A549 (cell line): Measurements from ENCODE around the gene ZNF514. TPM values are rescaled to one million over a fixed set of nuclear protein-coding genes. Genes with fewer than 3 reads are reported as not detected.

ENCODE experiments used
- ATAC-seq, 2 experiments: fragments of 200-7000 bp in 1 of 2; fragments of >200 bp in 1 of 2; cut with Nextera tagmentation in 1 of 2; cut with Tn5 transposase in 1 of 2; 3 replicates each; pipeline versions ENCODE4 v1.8.0 to v1.9.1; 2018 to 2020; ENCODE audit warnings: mild to moderate bottlenecking in 1 of 2, moderate library complexity in 1 of 2
- CTCF ChIA-PET: fragments of 300-600 bp; sonication (Branson Sonifier 250); formaldehyde crosslinking; extraction: SDS; loops from one replicate; lab custom pipeline; 2021; ENCODE audit warnings: antibody characterized with exemption, inconsistent platforms; lab: Yijun Ruan, JAX
- POLR2A ChIA-PET: fragments of 350-600 bp; formaldehyde crosslinking; extraction: SDS; loops from one replicate; lab custom pipeline; 2021; ENCODE audit warnings: antibody characterized with exemption, inconsistent platforms; lab: Yijun Ruan, JAX
- DNase-seq, 2 experiments: peaks; one replicate each; pipeline versions ENCODE4 v3.0.0 to v3.0.0-alpha.2; 2011 to 2016; ENCODE audit warnings: low read depth in 1 of 2, low spot score in 1 of 2
- FAIRE-seq: peaks from 2 replicates; lab custom pipeline; 2011; peaks lifted over from hg19 to GRCh38; lab: Jason Lieb, UNC
- H3K27ac ChIP-seq, 2 experiments: fragments of >200 bp; sonication (Bioruptor Twin); formaldehyde crosslinking; 3 replicates each; pipeline ENCODE4 v1.5.1; 2016 to 2017
- H3K4me1 ChIP-seq: fragments of >200 bp; sonication (Bioruptor Twin); formaldehyde crosslinking; 3 replicates; pipeline ENCODE4 v1.6.1; 2016
- H3K4me2 ChIP-seq: fragments of >200 bp; sonication (Bioruptor Twin); formaldehyde crosslinking; 3 replicates; pipeline ENCODE4 v1.6.1; 2016
- H3K4me3 ChIP-seq: fragments of >200 bp; sonication (Bioruptor Twin); formaldehyde crosslinking; 3 replicates; pipeline ENCODE4 v1.5.1; 2016
- H3K9me3 ChIP-seq: fragments of >200 bp; sonication (Bioruptor Twin); formaldehyde crosslinking; 3 replicates; pipeline ENCODE4 v1.6.1; 2016
- CBX2 ChIP-seq: fragments of 200-600 bp; sonication (generic); IDR thresholded peaks from 2 replicates; pipeline ENCODE4 v1.6.1; 2016; ENCODE audit warnings: low read depth, mild to moderate bottlenecking, borderline replicate concordance
- CEBPB ChIP-seq, 2 experiments: fragments of >200 bp in 1 of 2; sonication (Bioruptor Twin) in 1 of 2; formaldehyde crosslinking in 1 of 2; IDR thresholded peaks; 2 replicates each; pipeline ENCODE4 v1.6.1; 2012 to 2016
- CHD4 ChIP-seq: fragments of 200-600 bp; sonication (generic); IDR thresholded peaks from 2 replicates; pipeline ENCODE4 v1.6.1; 2016; ENCODE audit warnings: antibody characterized with exemption, mild to moderate bottlenecking, borderline replicate concordance
- EP300 ChIP-seq, 2 experiments: fragments of >200 bp; sonication (Bioruptor Twin); formaldehyde crosslinking; IDR thresholded peaks; 2 replicates in 1 of 2; 3 replicates in 1 of 2; pipeline ENCODE4 v1.6.1; 2016 to 2017
- FOXS1 ChIP-seq: fragments of 250-450 bp; sonication (Bioruptor Pico); IDR thresholded peaks from 2 replicates; pipeline ENCODE4 v1.5.0; 2020; ENCODE audit warnings: mild to moderate bottlenecking, moderate library complexity
- GATA3 ChIP-seq: IDR thresholded peaks from 2 replicates; pipeline ENCODE4 v1.6.1; 2012; ENCODE audit warnings: borderline replicate concordance
- HEYL ChIP-seq: fragments of 250-450 bp; sonication (Bioruptor Pico); IDR thresholded peaks from 2 replicates; pipeline ENCODE4 v1.8.0; 2021; ENCODE audit warnings: mild to moderate bottlenecking, moderate library complexity
- HOXA7 ChIP-seq: fragments of 250-450 bp; sonication (Bioruptor Pico); IDR thresholded peaks from 2 replicates; pipeline ENCODE4 v1.5.0; 2020; ENCODE audit warnings: mild to moderate bottlenecking, moderate library complexity
- JUN ChIP-seq, 2 experiments: fragments of >200 bp; sonication (Bioruptor Twin); formaldehyde crosslinking; IDR thresholded peaks; 2 replicates in 1 of 2; 3 replicates in 1 of 2; pipeline ENCODE4 v1.6.1; 2016 to 2017
- JUNB ChIP-seq: fragments of >200 bp; sonication (Bioruptor Twin); formaldehyde crosslinking; IDR thresholded peaks from 2 replicates; pipeline ENCODE4 v1.6.1; 2016
- KDM1A ChIP-seq: fragments of 200-600 bp; sonication (generic); IDR thresholded peaks from 2 replicates; pipeline ENCODE4 v1.6.1; 2016; ENCODE audit warnings: low read depth, mild to moderate bottlenecking
- KDM5A ChIP-seq: fragments of 200-600 bp; sonication (generic); IDR thresholded peaks from 2 replicates; pipeline ENCODE4 v1.6.1; 2016; ENCODE audit warnings: antibody characterized with exemption, mild to moderate bottlenecking
- MAZ ChIP-seq: fragments of 150-350 bp; IDR thresholded peaks from 2 replicates; pipeline ENCODE4 v1.6.1; 2014; ENCODE audit warnings: antibody characterized with exemption, low read depth, low read length, borderline replicate concordance
- MYC ChIP-seq: IDR thresholded peaks from 2 replicates; pipeline ENCODE4 v1.6.1; 2012; ENCODE audit warnings: mild to moderate bottlenecking, inconsistent platforms, low read length, improper control_type of control experiment, borderline replicate concordance
- PHF8 ChIP-seq: fragments of 200-600 bp; sonication (generic); IDR thresholded peaks from 2 replicates; pipeline ENCODE4 v1.6.1; 2016; ENCODE audit warnings: low read depth, mild to moderate bottlenecking, antibody characterized with exemption, moderate library complexity, borderline replicate concordance
- POLR2A ChIP-seq: IDR thresholded peaks from 2 replicates; pipeline ENCODE4 v1.6.1; 2012; ENCODE audit warnings: mild to moderate bottlenecking, low read length
- RAD21 ChIP-seq, 2 experiments: fragments of >200 bp in 1 of 2; sonication (Bioruptor Twin) in 1 of 2; formaldehyde crosslinking in 1 of 2; IDR thresholded peaks in 1 of 2; conservative IDR thresholded peaks in 1 of 2; 2 replicates in 1 of 2; 3 replicates in 1 of 2; pipeline ENCODE4 v1.6.1; 2012 to 2018; ENCODE audit warnings: inconsistent platforms in 1 of 2
- RARB ChIP-seq: fragments of 250-450 bp; sonication (Bioruptor Pico); IDR thresholded peaks from 2 replicates; pipeline ENCODE4 v1.8.0; 2021; ENCODE audit warnings: mild to moderate bottlenecking, moderate library complexity
- RNF2 ChIP-seq: fragments of 200-600 bp; sonication (generic); IDR thresholded peaks from 2 replicates; pipeline ENCODE4 v1.6.1; 2016; ENCODE audit warnings: low read depth, mild to moderate bottlenecking, antibody characterized with exemption, moderate library complexity, borderline replicate concordance
- SMC3 ChIP-seq: fragments of >200 bp; sonication (Bioruptor Twin); formaldehyde crosslinking; IDR thresholded peaks from 3 replicates; pipeline ENCODE4 v1.6.1; 2018; ENCODE audit warnings: inconsistent platforms
- SREBF2 ChIP-seq: fragments of 450-650 bp; IDR thresholded peaks from 2 replicates; pipeline ENCODE4 v1.6.1; 2014; ENCODE audit warnings: mild to moderate bottlenecking, moderate library complexity
- TP53 ChIP-seq: fragments of 250-450 bp; sonication (Bioruptor Pico); IDR thresholded peaks from 2 replicates; pipeline ENCODE4 v1.5.0; 2021; ENCODE audit warnings: mild to moderate bottlenecking, moderate library complexity
- ZFP36 ChIP-seq: fragments of 450-650 bp; IDR thresholded peaks from 2 replicates; pipeline ENCODE4 v1.6.1; 2014; ENCODE audit warnings: borderline replicate concordance; ENCODE audit not compliant: partially characterized antibody
- ZNF302 ChIP-seq: fragments of 250-450 bp; sonication (Bioruptor Pico); IDR thresholded peaks from 2 replicates; pipeline ENCODE4 v1.9.0; 2021; ENCODE audit warnings: inconsistent platforms, mild to moderate bottlenecking, moderate library complexity
- WGBS: methylation state at CpG from one replicate; pipeline ENCODE4 v1.1.6; 2017; ENCODE audit errors: missing lambda C conversion rate; 5-methylcytosine and 5-hydroxymethylcytosine counted together
- polyA plus RNA-seq, 4 experiments: library from polyadenylated mRNA; depleted of rRNA in 3 of 4; stranded (reverse); fragments of >200 nt; fragmentation: RNase III in 1 of 4; extraction: RNeasy Plus Mini Kit Qiagen cat#74134 plus additional on column Dnase treatment in 1 of 4; gene quantifications; 2 replicates in 3 of 4; 3 replicates in 1 of 4; pipeline ENCODE4 v1.2.3, GENCODE V29; 2011 to 2017
- TF ChIP-seq, protein P1 (sequence below): fragments of >200 bp; sonication (Bioruptor Twin); formaldehyde crosslinking; IDR thresholded peaks from 3 replicates; pipeline ENCODE4 v1.6.1; 2016
- TF ChIP-seq, protein P2 (sequence below): IDR thresholded peaks from 2 replicates; pipeline ENCODE4 v1.6.1; 2012
- TF ChIP-seq, protein P3 (sequence below): fragments of 250-450 bp; sonication (Bioruptor Pico); IDR thresholded peaks from 2 replicates; pipeline ENCODE4 v1.5.0; 2021; ENCODE audit warnings: mild to moderate bottlenecking, moderate library complexity, borderline replicate concordance
- TF ChIP-seq, protein P4 (sequence below): fragments of 250-450 bp; sonication (Bioruptor Pico); IDR thresholded peaks from 2 replicates; pipeline ENCODE4 v1.5.0; 2020; ENCODE audit warnings: low read depth, mild to moderate bottlenecking, moderate library complexity
- TF ChIP-seq, protein P5 (sequence below): fragments of 200-600 bp; sonication (generic); IDR thresholded peaks from 2 replicates; pipeline ENCODE4 v1.6.1; 2016; ENCODE audit warnings: antibody characterized with exemption, mild to moderate bottlenecking, moderate library complexity
- TF ChIP-seq, protein P6 (sequence below): IDR thresholded peaks from 2 replicates; pipeline ENCODE4 v1.6.1; 2012

The ZNF514 gene
- polyA plus RNA-seq, 2 of the 4 experiments (the other 2 are of a cell fraction) = 11.2 to 14.0 TPM

DNA sequence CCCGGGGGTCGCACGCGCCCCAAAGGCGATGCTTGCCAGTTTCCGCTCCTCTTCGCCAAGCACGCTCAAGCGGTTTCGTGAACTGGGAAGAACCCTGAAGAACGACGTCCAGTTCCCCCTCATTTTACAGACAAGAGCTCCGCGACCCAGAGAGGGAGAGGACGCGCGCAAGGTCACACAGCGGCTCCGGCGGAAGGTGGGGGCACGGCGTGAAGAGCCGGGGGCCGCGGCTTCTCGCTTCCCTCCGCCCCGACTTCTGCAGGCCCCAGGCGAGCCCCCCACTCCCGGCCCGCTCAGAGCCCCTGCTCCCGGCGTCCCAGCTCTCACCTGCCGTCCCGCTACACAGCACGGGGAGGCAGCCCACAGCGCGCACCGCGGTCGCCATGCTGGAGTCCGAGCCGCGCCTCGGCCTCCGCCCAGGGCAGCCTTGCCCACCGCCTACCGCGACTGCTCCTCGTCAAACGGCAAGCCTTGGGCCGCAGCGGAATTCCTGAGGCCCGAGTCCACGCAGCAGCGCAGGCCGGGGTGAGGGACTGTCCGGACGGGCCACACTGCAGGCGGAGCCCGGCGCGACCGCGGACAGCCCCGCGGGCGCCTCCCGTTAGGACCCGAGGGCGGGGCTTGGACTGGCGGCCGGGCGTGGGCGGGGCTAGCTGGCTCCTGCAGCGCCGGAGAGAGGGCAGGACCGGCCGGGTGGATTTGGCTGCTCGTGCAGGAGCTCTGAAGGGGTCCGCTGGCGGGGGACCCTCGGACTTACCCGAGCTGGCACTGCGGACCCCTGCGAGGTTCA is 38.0 kb downstream of the ZNF514 start, which contains the start of gene MRPS5:
MRPS5 (minus strand) TSS at position 402 of the 790 bp plus-strand sequence; CDS start at position 385, 17 bp downstream.
- Histone ChIP-seq H3K9me3 (0 out of 3 replicates have a peak, but pooled peaks cover 3% of the 10 kb centered on the region), H3K4me2 (peak within 1 kb of the TSS; percentile 82), H3K27ac (peak within 1 kb of the TSS; percentile 87 to 96), H3K4me1 (peaks cover 6% of the 10 kb centered on the region; the same call in 2 of the 3 replicates), H3K4me3 (peak within 1 kb of the TSS; percentile 90)
- DNase-seq = peak; percentile 76 to 81
- POLR2A ChIA-PET = interaction anchor here (1.2 to 2.8 kb wide), 3 partner anchors 38 to 44 kb away, joined by 3 to 22 read pairs (median 10); partner anchors contain the start of genes ZNF2 and ZNF514
- no peak for FAIRE-seq
- ATAC-seq = peak; percentile 97 to 98
- CTCF ChIA-PET = interaction anchor here (0.7 to 2.5 kb wide), 8 partner anchors 13 to 100 kb away, joined by 3 to 6 read pairs (median 3); partner anchors contain the start of genes ZNF2 and ZNF892
- 2% methylated on average over 19 of the region's 86 CpGs for WGBS
- TF ChIP-seq, protein P1, sequence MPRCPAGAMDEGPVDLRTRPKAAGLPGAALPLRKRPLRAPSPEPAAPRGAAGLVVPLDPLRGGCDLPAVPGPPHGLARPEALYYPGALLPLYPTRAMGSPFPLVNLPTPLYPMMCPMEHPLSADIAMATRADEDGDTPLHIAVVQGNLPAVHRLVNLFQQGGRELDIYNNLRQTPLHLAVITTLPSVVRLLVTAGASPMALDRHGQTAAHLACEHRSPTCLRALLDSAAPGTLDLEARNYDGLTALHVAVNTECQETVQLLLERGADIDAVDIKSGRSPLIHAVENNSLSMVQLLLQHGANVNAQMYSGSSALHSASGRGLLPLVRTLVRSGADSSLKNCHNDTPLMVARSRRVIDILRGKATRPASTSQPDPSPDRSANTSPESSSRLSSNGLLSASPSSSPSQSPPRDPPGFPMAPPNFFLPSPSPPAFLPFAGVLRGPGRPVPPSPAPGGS = peak; percentile 73; the same call in 2 of the 3 replicates
- TF ChIP-seq, protein P2, sequence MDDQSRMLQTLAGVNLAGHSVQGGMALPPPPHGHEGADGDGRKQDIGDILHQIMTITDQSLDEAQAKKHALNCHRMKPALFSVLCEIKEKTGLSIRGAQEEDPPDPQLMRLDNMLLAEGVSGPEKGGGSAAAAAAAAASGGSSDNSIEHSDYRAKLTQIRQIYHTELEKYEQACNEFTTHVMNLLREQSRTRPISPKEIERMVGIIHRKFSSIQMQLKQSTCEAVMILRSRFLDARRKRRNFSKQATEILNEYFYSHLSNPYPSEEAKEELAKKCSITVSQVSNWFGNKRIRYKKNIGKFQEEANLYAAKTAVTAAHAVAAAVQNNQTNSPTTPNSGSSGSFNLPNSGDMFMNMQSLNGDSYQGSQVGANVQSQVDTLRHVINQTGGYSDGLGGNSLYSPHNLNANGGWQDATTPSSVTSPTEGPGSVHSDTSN = no peak; the same call in 1 of the 2 replicates
- TF ChIP-seq, protein P3, sequence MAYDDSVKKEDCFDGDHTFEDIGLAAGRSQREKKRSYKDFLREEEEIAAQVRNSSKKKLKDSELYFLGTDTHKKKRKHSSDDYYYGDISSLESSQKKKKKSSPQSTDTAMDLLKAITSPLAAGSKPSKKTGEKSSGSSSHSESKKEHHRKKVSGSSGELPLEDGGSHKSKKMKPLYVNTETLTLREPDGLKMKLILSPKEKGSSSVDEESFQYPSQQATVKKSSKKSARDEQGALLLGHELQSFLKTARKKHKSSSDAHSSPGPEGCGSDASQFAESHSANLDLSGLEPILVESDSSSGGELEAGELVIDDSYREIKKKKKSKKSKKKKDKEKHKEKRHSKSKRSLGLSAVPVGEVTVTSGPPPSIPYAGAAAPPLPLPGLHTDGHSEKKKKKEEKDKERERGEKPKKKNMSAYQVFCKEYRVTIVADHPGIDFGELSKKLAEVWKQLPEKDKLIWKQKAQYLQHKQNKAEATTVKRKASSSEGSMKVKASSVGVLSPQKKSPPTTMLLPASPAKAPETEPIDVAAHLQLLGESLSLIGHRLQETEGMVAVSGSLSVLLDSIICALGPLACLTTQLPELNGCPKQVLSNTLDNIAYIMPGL (CRISPR knock-in tag) = peak; percentile 95
- TF ChIP-seq PHF8 (peak; percentile 93), KDM1A (peak; percentile 98), MAZ (no peak), HEYL (no peak), RARB (no peak), SMC3 (peak; percentile 9; the same call in 1 of the 3 replicates), MYC (peak; percentile 89; the same call in 1 of the 2 replicates), TP53 (CRISPR knock-in tag) (0 out of 2 replicates have a peak, but pooled peaks have one; percentile 25), POLR2A (peak; percentile 74), RAD21 (conservative IDR thresholded peaks at IDR 0.05 in 1 of 2, IDR thresholded peaks at IDR 0.05 in 1 of 2) (no peak), RNF2 (no peak), CBX2 (no peak), ZNF302 (CRISPR knock-in tag) (no peak), KDM5A (peak; percentile 66), SREBF2 (no peak), HOXA7 (no peak), FOXS1 (CRISPR knock-in tag) (peak; percentile 58; the same call in 1 of the 2 replicates), CHD4 (peak; percentile 81; the same call in 1 of the 2 replicates), ZFP36 (peak; percentile 96), GATA3 (peak; percentile 40; the same call in 1 of the 2 replicates), JUNB (no peak), JUN (IDR thresholded peaks at IDR 0.05) (peak; percentile 87 to 98; a peak in 4 of 5 replicates), CEBPB (IDR thresholded peaks at IDR 0.05) (no peak), EP300 (IDR thresholded peaks at IDR 0.05) (no peak)
- TF ChIP-seq, protein P4, sequence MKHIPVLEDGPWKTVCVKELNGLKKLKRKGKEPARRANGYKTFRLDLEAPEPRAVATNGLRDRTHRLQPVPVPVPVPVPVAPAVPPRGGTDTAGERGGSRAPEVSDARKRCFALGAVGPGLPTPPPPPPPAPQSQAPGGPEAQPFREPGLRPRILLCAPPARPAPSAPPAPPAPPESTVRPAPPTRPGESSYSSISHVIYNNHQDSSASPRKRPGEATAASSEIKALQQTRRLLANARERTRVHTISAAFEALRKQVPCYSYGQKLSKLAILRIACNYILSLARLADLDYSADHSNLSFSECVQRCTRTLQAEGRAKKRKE = no peak; the same call in 1 of the 2 replicates
- TF ChIP-seq, protein P5, sequence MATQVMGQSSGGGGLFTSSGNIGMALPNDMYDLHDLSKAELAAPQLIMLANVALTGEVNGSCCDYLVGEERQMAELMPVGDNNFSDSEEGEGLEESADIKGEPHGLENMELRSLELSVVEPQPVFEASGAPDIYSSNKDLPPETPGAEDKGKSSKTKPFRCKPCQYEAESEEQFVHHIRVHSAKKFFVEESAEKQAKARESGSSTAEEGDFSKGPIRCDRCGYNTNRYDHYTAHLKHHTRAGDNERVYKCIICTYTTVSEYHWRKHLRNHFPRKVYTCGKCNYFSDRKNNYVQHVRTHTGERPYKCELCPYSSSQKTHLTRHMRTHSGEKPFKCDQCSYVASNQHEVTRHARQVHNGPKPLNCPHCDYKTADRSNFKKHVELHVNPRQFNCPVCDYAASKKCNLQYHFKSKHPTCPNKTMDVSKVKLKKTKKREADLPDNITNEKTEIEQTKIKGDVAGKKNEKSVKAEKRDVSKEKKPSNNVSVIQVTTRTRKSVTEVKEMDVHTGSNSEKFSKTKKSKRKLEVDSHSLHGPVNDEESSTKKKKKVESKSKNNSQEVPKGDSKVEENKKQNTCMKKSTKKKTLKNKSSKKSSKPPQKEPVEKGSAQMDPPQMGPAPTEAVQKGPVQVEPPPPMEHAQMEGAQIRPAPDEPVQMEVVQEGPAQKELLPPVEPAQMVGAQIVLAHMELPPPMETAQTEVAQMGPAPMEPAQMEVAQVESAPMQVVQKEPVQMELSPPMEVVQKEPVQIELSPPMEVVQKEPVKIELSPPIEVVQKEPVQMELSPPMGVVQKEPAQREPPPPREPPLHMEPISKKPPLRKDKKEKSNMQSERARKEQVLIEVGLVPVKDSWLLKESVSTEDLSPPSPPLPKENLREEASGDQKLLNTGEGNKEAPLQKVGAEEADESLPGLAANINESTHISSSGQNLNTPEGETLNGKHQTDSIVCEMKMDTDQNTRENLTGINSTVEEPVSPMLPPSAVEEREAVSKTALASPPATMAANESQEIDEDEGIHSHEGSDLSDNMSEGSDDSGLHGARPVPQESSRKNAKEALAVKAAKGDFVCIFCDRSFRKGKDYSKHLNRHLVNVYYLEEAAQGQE = no peak
- TF ChIP-seq, protein P6, sequence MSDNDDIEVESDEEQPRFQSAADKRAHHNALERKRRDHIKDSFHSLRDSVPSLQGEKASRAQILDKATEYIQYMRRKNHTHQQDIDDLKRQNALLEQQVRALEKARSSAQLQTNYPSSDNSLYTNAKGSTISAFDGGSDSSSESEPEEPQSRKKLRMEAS = peak; percentile 92
